Suppressor macrophage treated with lipopolysaccharide for 4 hours (primary cell): ENCODE measurements around the gene RMC1.
"Not testable (repeated sequence)": the region's sequence is repeated elsewhere in the genome, so short reads cannot be mapped to it uniquely, and the experiment has no call there.

Experiments
- DNase-seq: peaks from one replicate; pipeline ENCODE4 v3.0.0-alpha.2; 2020

The RMC1 gene

DNA sequence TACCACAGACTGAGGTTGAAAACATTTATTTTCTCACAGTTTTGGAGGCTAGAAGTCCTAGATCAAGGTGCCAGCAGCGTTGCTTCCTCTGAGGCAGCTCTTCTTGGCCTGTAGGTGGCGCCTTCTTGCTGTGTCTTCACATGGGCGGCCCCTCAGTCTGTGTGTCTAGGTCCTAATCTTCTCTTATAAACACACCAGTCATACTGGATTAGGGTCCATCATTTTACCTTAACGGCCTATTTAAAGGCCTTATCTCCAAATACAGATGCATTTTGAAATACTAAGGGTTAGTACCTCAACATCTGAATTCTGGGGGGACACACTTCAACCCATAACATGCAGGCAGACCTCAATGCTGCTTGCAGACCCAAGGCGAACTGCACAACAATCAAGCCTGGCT, 4.4 kb upstream of the RMC1 start:
- peak; percentile 64 for DNase-seq

DNA sequence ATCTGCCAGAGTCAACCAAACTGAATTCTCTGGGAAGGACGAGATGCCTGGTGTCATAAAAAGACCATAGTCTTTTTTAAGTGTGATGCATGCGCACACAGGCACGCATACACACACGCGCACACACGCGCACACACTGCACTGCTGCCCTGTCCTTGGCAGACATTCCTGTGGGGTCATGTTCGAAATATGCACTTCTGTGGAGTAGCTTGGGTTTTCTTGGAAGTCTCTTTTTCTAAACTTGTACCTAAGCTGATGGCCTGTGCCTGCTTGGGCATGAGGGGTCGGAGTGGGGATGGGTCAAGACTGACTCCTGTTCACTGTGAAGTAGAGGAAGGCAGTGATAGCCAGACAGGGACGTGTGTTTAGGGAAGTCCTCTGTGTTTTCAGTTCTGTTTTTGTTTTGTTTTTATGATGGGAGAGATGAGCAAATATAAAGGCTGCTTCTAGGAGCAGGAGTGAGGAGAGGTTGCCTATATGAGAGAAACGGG, 4.0 kb upstream of the RMC1 start:
- DNase-seq, result peak; percentile 72

DNA sequence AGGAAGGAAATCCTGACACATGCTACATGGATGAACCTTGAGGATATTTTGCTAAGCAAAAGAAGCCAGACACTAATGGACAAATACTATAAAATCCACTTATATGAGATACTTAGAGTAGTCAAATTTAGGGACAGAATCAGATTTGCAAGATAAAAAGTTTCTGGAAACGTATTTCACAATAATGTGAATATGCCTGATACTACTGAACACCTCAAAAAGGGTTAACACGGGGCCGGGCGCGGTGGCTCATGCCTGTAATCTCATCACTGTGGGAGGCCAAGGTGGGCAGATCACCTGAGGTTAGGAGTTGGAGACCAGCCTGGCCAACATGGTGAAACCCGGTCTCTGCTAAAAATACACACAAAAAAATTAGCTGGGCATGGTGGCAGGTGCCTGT, 1.7 kb upstream of the RMC1 start:
- DNase-seq, result no peak

DNA sequence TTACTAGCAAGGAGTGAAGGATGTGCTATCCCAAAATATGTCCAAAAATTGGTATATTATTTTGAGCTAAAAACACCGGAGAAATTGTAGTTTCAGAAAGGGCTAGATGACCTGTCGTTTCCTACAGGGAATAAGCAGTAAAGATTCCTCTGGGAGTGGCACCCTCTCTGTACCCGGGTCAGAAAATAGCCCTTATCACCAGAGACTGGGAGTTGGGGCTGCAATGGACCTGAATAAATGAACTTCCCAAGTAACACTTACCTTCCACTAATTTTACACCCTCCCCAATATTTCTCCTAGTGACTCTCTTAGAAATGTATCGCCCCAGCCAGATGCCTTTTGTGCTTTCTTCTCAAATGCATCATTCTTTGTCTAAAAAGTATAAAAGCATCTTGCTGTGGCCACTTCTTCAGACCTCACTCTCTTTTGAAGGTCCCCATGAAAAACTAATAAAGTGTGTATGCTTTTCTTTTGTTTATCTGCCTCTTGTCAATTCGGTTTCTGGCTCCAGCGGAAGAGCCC, 734 bp upstream of the RMC1 start:
- no peak for DNase-seq

DNA sequence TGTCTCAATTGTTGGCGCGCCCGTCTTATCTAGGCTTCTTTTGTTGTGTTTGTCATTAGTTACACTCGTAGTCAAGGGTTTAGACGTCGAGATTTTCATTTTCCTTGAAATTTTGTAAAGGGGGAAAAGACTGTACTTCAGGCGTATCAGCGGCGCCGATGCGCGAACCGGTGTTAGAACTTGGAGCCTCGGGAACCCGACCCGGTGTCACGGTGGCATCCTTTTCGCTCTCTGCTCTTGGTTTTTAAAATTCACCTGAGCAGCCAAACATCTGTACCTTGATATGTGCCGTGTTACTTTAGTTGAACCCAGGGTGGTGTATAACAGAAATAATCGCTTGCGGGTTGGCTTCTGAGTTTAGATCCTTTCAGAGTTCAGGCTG, 643 bp downstream of the RMC1 start:
- no peak for DNase-seq

DNA sequence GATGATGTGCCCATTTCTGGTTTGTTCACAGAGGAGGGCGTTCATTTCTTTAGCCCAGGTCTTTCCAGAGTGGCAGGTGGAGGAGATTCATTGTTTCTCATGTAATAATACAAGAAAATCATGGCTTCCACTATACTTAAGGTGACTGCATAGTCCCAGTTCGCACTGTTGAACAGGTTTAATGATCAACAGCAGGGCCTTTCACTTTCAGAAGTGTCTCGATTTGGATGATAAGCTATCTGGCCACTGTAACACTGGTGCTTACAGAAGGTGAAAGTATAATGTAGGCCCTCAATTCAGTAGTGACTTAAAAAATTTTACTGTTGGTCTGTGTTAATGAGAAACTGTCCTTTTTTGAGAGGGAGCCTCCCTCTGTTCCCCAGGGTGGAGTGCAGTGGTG, 1.4 kb downstream of the RMC1 start:
- peak; percentile 11 for DNase-seq

DNA sequence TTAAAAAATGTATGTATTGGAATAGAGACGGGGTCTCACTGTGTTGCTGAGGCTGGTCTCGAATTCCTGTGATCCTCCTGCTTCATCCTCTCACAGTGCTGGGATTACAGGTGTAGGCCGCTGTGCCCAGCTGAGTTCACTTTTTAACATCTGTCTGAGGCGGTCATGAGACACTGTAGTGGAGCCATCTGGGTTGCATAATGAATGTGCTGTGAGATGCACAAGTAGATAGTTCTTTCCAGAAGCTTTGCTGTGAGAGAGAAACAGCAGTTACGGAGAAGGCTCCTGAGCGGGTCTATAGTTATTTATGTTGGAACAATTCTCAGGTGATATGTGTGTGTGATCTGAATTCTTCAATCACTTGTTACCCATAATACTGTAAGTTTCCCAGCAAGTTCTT, 3.1 kb downstream of the RMC1 start:
- DNase-seq, result no peak

DNA sequence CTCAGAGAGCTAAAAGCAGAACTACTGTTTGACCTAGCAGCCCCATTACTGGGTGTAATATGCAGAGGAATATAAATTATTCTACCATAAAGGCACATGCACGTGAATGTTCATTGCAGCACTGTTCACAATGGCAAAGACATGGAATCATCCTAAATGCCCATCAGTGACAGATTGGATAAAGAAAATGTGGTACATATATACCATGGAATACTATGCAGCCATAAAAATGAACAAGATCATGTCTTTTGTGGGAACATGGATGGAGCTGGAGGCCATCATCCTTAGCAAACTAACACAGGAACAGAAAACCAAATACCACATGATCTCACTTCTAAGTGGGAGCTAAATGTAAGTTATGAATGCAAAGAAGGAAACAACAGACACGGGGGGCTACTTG, 7.6 kb downstream of the RMC1 start:
- not testable (repeated sequence) for DNase-seq

DNA sequence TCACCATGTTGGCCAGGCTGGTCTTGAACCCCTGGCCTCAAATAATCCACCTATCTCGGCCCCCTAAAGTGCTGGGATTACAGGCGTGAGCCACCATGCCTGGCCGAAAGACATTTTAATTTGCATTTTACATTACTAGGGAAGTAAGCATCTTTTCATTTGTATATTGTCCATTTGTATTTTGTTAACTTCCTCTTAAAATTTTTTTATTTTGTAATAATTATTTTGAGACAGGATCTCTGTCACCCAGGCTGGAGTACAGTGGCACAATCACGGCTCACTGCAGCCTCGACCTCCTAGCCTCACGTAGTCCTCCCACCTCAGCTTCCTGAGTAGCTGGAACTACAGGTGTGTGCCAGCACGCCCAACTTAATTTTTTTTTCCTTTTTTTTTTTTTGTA, 8.9 kb downstream of the RMC1 start:
- DNase-seq, result not testable (repeated sequence)

DNA sequence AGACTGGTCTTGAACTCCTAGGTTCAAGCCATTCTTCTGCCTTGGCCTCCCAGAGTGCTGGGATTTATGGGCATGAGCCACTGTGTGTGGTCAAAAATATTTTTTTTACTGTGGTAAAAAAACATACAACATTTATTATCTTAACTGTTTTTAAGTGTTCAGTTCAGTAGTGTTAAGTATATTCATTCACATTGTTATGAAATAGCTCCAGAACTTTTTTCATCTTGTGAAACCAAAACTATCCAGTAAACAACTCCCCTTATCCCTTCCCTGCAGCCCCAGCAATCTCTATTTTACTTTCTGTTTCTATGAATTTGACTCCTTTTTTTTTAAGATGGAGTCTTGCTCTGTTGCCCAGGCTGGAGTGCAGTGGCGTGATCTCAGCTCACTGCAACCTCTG, 9.3 kb downstream of the RMC1 start:
- DNase-seq, result peak; percentile 81

DNA sequence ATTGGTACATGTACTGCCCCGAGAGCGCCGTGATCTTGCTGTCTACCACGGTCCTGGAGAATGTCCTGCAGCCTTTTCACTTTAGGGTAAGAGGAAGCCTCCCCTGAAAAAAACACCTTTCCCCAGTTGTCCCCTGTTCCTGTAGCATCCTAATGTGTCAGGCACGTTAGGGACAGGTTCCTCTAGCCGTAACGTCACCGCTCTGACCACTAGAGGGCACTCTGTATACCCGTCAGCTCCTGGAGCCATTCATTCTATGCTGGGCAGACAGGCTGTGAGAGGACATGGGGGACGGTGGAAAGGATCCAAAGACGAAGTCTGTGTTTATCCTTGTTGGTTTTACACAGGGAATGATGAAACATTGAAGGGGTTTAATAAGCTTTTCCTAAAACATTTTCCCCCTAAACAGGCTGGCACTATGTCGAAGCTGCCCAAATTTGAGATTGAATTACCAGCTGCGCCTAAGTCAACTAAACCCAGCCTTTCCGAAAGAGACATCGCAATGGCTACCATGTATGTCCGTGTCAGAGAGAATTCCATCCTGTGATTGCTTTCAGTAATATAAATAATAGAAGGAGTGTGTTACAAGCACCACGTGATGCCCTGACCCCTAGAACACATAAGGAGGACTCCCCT, 12.7 kb downstream of the RMC1 start:
- DNase-seq, result peak; percentile 90

DNA sequence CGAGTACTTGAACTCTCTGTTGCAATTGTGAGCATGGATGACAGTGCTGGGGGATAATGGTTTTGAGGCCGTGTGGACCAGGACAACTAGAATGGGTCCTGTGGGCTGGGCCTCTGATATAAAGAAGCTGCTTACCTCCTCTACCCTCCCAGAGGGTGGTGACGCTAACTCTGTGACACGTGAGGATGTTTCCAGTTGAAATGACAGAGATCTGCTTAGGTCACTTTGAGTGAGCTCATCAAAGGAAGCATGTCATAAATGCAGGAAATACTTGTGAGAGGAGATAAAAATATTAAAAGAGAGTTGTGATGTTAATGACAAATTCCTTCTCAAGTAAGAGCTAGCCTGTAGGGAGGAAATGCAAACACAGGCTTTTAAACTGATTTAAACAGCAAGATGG, 16.4 kb downstream of the RMC1 start:
- DNase-seq, result peak; percentile 67

DNA sequence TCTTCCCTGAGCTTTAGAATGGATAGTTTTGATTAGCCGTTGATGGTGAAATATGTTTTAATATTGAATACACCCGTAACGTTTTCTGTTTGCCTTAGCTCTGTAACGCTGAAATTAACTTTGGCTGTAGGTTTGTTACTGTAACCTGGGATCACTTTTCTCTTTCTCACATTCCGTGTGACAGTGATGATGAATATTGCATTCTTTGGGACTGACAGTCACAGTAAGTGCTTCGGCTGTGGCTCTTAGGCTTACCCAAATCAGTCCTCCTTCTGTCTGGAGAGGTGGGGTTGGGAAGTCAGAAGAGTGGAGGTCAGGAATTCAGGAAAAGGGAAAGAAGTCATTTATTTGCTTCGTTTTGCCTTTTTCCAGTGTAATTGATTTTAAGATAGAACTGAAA, 18.0 kb downstream of the RMC1 start:
- DNase-seq, result no peak

DNA sequence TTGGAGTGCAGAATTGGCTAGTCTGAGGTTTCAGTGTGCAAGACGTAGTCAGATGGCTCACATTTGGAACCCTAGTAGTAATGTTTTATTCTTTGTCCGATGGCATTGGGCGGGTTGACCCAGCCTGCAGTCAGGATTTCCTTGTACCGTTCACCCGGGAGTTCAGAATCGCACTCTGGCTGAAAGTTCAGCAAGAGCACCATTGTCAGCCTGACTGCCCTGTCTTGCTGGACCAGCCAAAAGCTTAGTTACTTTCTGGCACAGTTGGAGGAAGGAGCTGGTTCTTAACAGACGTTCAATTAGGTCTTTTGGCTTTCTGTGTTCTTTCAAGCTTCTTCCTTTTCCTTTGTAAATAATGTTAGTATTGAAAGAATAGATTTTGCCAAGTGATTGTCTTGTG, 18.6 kb downstream of the RMC1 start:
- no peak for DNase-seq

DNA sequence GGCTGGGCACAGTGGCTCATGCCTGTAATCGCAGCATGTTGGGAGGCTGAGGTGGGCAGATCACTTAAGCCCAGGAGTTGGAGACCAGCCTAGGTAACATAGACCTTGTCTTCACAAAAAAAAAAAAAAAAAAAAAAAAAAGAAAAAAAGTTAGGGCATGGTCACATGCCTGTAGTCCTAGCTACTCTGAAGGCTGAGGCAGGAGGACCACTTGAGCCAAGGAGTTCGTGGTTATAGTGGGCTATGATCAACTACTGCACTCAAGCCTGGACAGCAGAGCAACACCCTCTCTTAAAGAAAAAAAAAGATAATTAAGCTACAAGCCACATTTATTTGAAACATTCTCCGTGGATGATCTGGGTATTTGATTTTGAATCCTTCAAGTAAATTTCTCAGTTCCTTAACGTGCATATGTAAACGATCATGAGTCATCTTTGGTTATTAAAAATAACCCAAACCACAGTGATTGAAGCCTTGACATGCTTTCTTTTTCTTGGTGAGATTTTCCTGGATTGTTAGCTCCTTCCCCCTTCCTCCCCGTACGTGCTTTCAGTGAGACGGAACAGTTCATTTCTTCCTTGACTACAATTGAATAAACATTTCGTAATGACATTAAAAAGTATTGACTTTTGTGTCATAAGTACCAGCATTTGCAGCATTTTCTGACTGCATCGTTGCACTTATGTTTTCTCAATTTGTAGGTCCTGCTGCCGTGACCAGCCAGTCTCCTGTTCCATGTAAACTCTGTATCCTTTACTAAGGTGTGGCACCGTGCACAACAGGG, 20.3 kb downstream of the RMC1 start:
- peak; percentile 93 for DNase-seq

DNA sequence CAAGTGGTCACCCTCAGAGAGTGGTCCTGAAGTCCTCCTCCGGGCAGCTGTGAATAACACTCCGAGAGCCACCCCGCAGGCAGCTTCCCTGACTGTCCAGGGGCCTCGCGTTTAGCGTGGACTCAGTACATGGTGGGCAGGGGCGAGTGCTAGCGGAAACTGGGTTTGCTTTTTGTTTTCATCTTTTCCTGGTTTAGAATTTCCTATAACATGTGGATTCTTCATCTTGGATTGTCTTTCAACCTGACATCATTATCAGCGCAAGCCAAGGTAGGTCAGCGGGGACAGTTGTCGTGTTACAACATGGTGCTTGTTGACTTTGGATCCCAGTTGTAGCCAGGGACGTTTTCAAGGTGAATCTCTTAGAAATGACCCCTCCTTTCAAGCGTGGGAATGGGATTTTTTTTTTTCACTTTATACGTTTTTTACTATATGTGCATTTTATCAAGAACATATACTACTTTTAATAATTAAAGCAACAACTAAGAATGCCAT, 20.9 kb downstream of the RMC1 start:
- DNase-seq, result no peak

DNA sequence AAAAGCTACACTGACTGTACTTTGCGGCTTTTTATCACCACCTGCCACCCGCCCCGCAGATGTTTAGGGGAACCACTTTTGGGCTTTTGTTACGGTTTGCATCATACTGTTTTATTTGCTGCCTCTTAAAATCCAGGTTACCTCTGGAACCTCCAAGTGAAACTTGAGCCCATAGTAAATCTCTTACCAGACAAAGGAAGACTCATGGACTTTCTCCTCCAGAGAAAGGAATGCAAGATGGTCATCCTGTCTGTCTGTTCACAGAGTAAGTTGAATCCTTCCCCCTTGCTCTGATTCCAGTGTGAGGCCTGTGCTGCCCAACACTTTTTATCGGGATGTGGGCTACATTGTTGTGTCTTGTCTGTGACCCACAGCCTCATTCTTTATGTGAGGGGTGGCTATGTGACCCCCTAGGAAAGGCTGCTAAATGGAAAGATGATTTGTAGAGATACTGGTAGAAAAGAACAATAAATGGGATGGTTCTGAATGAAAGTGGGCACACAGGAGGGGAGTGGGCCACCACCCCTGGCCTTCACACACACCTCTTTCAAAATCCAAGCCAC, 23.3 kb downstream of the RMC1 start:
- DNase-seq, result no peak

DNA sequence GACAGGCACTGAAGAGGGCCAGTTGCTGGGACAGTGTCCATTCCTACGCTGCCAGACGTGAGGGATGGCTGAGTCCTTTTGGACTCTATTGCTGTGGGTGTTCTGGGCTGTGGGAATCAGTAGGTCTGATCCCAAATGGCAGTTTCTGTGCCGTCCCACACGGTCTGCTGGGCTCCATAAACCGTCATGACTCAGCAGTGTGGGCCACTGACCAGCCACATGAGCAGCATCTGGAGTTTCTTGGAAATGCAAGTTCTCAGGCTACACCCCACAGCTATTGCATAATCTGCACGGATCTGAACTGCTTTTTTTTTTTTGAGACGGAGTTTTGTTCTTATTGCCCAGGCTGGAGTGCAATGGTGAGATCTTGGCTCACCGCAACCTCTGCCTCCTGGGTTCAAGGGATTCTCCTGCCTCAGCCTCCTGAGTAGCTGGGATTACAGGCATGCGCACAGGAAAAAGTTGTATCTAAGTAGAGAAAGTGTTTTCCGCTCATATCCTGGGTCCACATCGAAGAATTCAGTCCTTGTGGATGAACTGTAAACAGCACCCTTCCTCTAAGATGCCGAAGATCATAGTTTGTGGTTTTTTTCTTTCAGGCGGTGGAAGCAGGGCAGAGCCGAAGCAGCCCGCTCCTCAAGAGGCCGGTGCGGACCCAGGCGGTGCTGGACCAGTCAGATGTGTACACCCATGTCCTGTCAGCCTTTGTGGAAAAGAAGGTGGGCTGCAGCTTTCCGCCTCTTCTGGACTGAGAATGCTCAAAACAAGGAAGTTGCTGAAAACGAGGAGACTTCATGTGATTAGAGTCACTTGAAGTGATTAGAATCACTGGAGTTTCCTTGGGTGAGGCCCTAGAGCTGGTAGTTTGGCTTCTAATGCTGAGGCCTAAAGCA, 25.5 kb downstream of the RMC1 start:
- peak; percentile 92 for DNase-seq

DNA sequence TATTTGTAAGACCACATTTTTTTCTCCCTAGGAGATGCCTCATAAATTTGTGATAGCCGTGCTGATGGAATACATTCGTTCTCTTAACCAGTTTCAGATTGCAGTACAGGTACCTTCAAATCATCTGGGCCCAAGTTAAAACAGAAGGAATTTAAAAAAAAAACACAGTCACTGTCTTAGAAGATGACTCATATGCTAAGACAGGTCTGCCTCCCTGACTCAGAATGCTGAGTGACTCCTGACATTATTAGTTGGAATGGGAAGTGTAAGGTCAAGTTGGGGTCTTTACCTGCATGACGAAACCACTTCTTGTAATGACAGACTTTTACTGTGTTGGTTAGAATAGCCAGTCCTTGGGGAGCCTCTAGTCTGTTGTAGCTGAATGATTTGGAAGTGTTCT, 26.3 kb downstream of the RMC1 start:
- peak; percentile 41 for DNase-seq

DNA sequence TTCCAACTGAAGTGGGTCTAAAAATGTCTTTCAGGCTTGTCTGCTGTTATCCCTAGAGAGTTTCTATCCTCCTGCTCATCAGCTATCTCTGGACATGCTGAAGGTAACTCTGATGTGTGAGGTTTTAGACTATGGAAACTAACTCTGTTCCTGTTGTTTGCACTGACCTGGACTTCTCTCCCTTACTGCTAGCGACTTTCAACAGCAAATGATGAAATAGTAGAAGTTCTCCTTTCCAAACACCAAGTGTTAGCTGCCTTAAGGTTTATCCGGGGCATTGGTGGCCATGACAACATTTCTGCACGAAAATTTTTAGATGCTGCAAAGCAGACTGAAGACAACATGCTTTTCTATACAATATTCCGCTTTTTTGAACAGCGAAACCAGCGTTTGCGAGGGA, 26.9 kb downstream of the RMC1 start:
- peak; percentile 60 for DNase-seq

DNA sequence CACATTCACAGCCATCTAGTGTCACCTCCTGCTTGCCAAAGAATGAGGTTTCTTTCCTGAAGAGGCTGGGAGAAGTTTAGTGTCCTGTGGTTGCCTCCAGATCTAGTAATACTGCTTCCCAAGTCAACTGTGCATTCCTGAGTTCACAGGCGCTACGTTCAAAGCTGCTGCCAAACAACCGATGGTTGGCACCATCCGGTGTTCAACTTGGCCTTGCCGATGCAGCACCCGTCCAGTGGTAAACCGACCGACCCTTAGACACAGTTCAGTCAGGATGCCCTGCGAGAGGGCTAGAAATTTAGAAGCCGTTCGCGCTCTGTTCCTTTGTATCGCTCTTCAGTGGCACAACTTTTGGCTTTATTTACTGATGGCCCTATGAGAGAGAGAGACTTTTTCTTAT, 28.6 kb downstream of the RMC1 start:
- no peak for DNase-seq

DNA sequence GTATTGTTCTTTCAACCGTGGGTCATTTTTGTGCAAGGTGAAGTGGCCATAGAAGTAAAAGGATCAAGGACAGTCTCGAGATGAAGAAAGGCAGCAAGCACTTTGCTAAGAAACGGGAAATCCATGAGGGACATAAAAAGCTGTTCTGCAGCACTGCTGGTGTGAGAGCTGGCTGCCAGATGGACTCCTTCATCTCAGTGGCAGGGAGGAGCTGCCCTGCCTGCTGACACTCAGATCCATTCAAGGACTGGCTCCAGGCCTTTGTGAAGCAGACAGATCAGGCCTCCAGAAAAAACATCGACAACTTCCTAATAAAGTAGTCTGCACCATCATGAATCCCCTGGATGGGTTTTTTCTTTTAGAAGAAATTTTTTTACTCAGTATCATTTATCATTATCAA, 29.5 kb downstream of the RMC1 start:
- no peak for DNase-seq

DNA sequence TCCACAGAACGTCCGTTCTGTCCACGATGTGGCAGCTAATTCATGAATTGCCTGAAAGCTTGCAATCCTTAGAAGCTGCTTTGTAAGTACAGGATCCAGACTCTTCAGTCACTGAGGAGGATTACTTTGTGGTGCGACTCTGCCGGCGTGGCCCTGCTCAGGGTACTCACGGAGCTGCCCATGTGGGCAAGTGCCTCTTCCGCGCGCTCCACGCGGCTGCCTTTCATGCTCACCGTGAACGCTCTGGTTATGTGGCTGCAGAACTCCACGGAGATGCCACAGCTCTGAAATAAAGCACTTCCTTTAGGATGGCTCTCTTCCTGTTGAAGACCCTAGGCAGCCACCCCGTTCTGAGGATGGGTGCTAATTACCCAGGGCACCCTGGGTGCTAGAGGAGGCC, 31.0 kb downstream of the RMC1 start:
- DNase-seq, result no peak
